ENCODE measurements around the gene DNAJC18.

The DNAJC18 gene

GRCh38 chr5:139426203-139426885, 13.0 kb downstream of the DNAJC18 start:
- no peaks in the 10 kb centered on the region for H3K27me3 Mint-ChIP-seq (ENCODE audit: low read depth)
- no peaks in the 10 kb centered on the region for H3K9me3 Mint-ChIP-seq
- H3K36me3 Mint-ChIP-seq (ENCODE audit: low read depth), result peaks cover 29% of the 10 kb centered on the region
- H3K4me1 Mint-ChIP-seq (ENCODE audit: low read depth), result peaks cover 13% of the 10 kb centered on the region
- H3K4me3 Mint-ChIP-seq, result no peak overlapping the region
- no peak for DNase-seq (ENCODE audit: low spot score)
- no peak overlapping the region for H3K27ac Mint-ChIP-seq

- no peak overlapping the region for H3K27ac Mint-ChIP-seq
- peaks cover 13% of the 10 kb centered on the region for H3K4me1 Mint-ChIP-seq (ENCODE audit: low read depth)
- H3K9me3 Mint-ChIP-seq, result no peaks in the 10 kb centered on the region
- DNase-seq (ENCODE audit: low spot score), result no peak
- H3K36me3 Mint-ChIP-seq (ENCODE audit: low read depth), result peaks cover 33% of the 10 kb centered on the region
- H3K27me3 Mint-ChIP-seq (ENCODE audit: low read depth), result no peaks in the 10 kb centered on the region
- no peak overlapping the region for H3K4me3 Mint-ChIP-seq
Measured at GRCh38 chr5:139425497-139425896, 13.8 kb downstream of the DNAJC18 start.

GRCh38 chr5:139422307-139422893, 16.9 kb downstream of the DNAJC18 start:
- Mint-ChIP-seq H3K9me3 (no peaks in the 10 kb centered on the region), H3K4me3 (no peak overlapping the region), H3K36me3 (ENCODE audit: low read depth) (peaks cover 29% of the 10 kb centered on the region), H3K4me1 (ENCODE audit: low read depth) (peaks cover 13% of the 10 kb centered on the region), H3K27ac (peak overlapping the region; percentile 24), H3K27me3 (ENCODE audit: low read depth) (no peaks in the 10 kb centered on the region)
- peak; percentile 52 for DNase-seq (ENCODE audit: low spot score)

- Mint-ChIP-seq H3K27ac (no peak overlapping the region), H3K4me1 (ENCODE audit: low read depth) (peaks cover 36% of the 10 kb centered on the region), H3K4me3 (no peak overlapping the region), H3K36me3 (ENCODE audit: low read depth) (peaks cover 23% of the 10 kb centered on the region), H3K27me3 (ENCODE audit: low read depth) (no peaks in the 10 kb centered on the region), H3K9me3 (no peaks in the 10 kb centered on the region)
- DNase-seq (ENCODE audit: low spot score), result no peak
Measured at GRCh38 chr5:139419226-139420192, 19.8 kb downstream of the DNAJC18 start.

- Mint-ChIP-seq H3K4me3 (no peak overlapping the region), H3K27me3 (ENCODE audit: low read depth) (no peaks in the 10 kb centered on the region), H3K4me1 (ENCODE audit: low read depth) (peaks cover 42% of the 10 kb centered on the region), H3K36me3 (ENCODE audit: low read depth) (peaks cover 23% of the 10 kb centered on the region), H3K9me3 (no peaks in the 10 kb centered on the region), H3K27ac (no peak overlapping the region)
- DNase-seq (ENCODE audit: low spot score), result no peak
Measured at GRCh38 chr5:139418793-139419192, 20.5 kb downstream of the DNAJC18 start.

GRCh38 chr5:139417214-139417613, 22.1 kb downstream of the DNAJC18 start:
- Mint-ChIP-seq H3K4me1 (ENCODE audit: low read depth) (peaks cover 51% of the 10 kb centered on the region), H3K9me3 (no peaks in the 10 kb centered on the region), H3K4me3 (no peak overlapping the region), H3K36me3 (ENCODE audit: low read depth) (peaks cover 16% of the 10 kb centered on the region), H3K27ac (peak overlapping the region; percentile 14), H3K27me3 (ENCODE audit: low read depth) (no peaks in the 10 kb centered on the region)
- DNase-seq (ENCODE audit: low spot score), result peak; percentile 15

- H3K27ac Mint-ChIP-seq, result peak overlapping the region; percentile 89
- peaks cover 51% of the 10 kb centered on the region for H3K4me1 Mint-ChIP-seq (ENCODE audit: low read depth)
- DNase-seq (ENCODE audit: low spot score), result no peak
- H3K9me3 Mint-ChIP-seq, result no peaks in the 10 kb centered on the region
- peaks cover 18% of the 10 kb centered on the region for H3K36me3 Mint-ChIP-seq (ENCODE audit: low read depth)
- no peak overlapping the region for H3K4me3 Mint-ChIP-seq
- H3K27me3 Mint-ChIP-seq (ENCODE audit: low read depth), result no peaks in the 10 kb centered on the region
Measured at GRCh38 chr5:139416651-139417050, 22.7 kb downstream of the DNAJC18 start.

GRCh38 chr5:139415869-139416268, 23.5 kb downstream of the DNAJC18 start:
- peaks cover 17% of the 10 kb centered on the region for H3K36me3 Mint-ChIP-seq (ENCODE audit: low read depth)
- peak overlapping the region; percentile 71 for H3K4me3 Mint-ChIP-seq
- no peaks in the 10 kb centered on the region for H3K27me3 Mint-ChIP-seq (ENCODE audit: low read depth)

GRCh38 chr5:139415221-139415861, 24.0 kb downstream of the DNAJC18 start:
- Mint-ChIP-seq H3K36me3 (ENCODE audit: low read depth) (peaks cover 15% of the 10 kb centered on the region), H3K4me1 (ENCODE audit: low read depth) (peaks cover 54% of the 10 kb centered on the region), H3K27me3 (ENCODE audit: low read depth) (no peaks in the 10 kb centered on the region), H3K9me3 (no peaks in the 10 kb centered on the region), H3K4me3 (peak overlapping the region; percentile 71), H3K27ac (peak overlapping the region; percentile 89)
- peak; percentile 66 for DNase-seq (ENCODE audit: low spot score)

More at GRCh38 chr5:139415869-139416268, 23.5 kb downstream of the DNAJC18 start:
- no peak for DNase-seq (ENCODE audit: low spot score)
- Mint-ChIP-seq H3K27ac (peak overlapping the region; percentile 89), H3K9me3 (no peaks in the 10 kb centered on the region), H3K4me1 (ENCODE audit: low read depth) (peaks cover 54% of the 10 kb centered on the region)

GRCh38 chr5:139414581-139415130, 24.7 kb downstream of the DNAJC18 start:
- Mint-ChIP-seq H3K9me3 (no peaks in the 10 kb centered on the region), H3K27me3 (ENCODE audit: low read depth) (no peaks in the 10 kb centered on the region)
- DNase-seq (ENCODE audit: low spot score), result peak; percentile 31

GRCh38 chr5:139413963-139414362, 25.4 kb downstream of the DNAJC18 start:
- H3K27me3 Mint-ChIP-seq (ENCODE audit: low read depth), result no peaks in the 10 kb centered on the region
- H3K27ac Mint-ChIP-seq, result peak overlapping the region; percentile 89
- H3K9me3 Mint-ChIP-seq, result no peaks in the 10 kb centered on the region
- peaks cover 51% of the 10 kb centered on the region for H3K4me1 Mint-ChIP-seq (ENCODE audit: low read depth)
- peak; percentile 23 for DNase-seq (ENCODE audit: low spot score)
- peak overlapping the region; percentile 71 for H3K4me3 Mint-ChIP-seq
- peaks cover 13% of the 10 kb centered on the region for H3K36me3 Mint-ChIP-seq (ENCODE audit: low read depth)

More at GRCh38 chr5:139414581-139415130, 24.7 kb downstream of the DNAJC18 start:
- Mint-ChIP-seq H3K4me1 (ENCODE audit: low read depth) (peaks cover 54% of the 10 kb centered on the region), H3K4me3 (peak overlapping the region; percentile 71), H3K27ac (peak overlapping the region; percentile 89), H3K36me3 (ENCODE audit: low read depth) (peaks cover 14% of the 10 kb centered on the region)

- Mint-ChIP-seq H3K4me3 (peak overlapping the region; percentile 71), H3K9me3 (no peaks in the 10 kb centered on the region), H3K4me1 (ENCODE audit: low read depth) (peaks cover 45% of the 10 kb centered on the region), H3K27me3 (ENCODE audit: low read depth) (no peaks in the 10 kb centered on the region), H3K36me3 (ENCODE audit: low read depth) (peaks cover 7% of the 10 kb centered on the region), H3K27ac (peak overlapping the region; percentile 89)
- DNase-seq (ENCODE audit: low spot score), result no peak
Measured at GRCh38 chr5:139413153-139413552, 26.2 kb downstream of the DNAJC18 start.

Measured in T-helper 2 cell treated with Interferon-gamma antibody and Interleukin-4, amounts not matched to agents 5 μg/mL and 100 μg/mL, for 36 hours (primary cell).